Epidermal melanocyte (primary cell): Measurements from ENCODE around the gene TVP23B.
"Not testable (repeated sequence)": the region's sequence is repeated elsewhere in the genome, so short reads cannot be mapped to it uniquely, and the experiment has no call there.

Source experiments
- DNase-seq: peaks from one replicate; pipeline ENCODE4 v3.0.0; 2011; ENCODE audit warnings: low spot score; ENCODE audit not compliant: insufficient read length

Gene TVP23B

DNA sequence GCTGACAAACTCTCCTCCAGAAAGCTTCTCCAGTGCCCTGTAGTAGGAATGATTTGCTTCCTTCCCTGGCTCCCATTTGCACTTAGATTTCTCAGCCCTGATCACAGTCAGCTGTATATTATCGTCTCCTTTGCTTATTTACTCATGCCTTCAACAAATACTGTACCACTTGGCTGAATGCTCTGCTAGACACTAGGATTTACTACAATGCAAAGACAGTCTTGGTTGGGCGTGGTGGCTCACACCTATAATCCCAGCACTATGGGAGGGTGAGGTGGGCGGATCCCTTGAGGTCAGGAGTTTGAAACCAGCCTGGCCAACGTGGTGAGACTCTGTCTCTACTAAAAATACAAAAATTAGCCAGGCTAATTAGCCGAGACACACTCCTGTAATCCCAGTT, 5.9 kb downstream of the TVP23B start:
- not testable (repeated sequence) for DNase-seq

GRCh38 chr17:18791402-18791801, 10.4 kb downstream of the TVP23B start:
- not testable (repeated sequence) for DNase-seq

GRCh38 chr17:18794841-18795240, 13.9 kb downstream of the TVP23B start:
- not testable (repeated sequence) for DNase-seq

DNA sequence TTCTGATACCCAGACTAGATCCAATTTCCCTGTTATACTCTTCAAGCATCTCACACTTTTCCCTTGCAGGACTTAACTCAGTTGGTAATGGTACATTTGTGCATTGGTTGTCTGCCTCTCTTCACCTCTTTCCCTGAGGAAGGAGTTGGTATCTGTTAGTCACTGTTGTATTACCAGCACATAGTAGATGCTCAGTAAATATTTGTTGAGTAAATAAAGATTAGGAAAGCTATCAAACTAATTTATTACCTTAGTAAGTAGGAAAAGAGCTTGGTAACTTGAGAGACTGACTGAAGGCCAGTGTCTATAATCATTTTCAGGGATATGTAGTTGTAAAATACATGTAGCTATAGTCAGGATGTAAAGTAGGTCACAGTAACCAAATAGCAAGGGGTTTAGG, 15.9 kb downstream of the TVP23B start:
- not testable (repeated sequence) for DNase-seq

DNA sequence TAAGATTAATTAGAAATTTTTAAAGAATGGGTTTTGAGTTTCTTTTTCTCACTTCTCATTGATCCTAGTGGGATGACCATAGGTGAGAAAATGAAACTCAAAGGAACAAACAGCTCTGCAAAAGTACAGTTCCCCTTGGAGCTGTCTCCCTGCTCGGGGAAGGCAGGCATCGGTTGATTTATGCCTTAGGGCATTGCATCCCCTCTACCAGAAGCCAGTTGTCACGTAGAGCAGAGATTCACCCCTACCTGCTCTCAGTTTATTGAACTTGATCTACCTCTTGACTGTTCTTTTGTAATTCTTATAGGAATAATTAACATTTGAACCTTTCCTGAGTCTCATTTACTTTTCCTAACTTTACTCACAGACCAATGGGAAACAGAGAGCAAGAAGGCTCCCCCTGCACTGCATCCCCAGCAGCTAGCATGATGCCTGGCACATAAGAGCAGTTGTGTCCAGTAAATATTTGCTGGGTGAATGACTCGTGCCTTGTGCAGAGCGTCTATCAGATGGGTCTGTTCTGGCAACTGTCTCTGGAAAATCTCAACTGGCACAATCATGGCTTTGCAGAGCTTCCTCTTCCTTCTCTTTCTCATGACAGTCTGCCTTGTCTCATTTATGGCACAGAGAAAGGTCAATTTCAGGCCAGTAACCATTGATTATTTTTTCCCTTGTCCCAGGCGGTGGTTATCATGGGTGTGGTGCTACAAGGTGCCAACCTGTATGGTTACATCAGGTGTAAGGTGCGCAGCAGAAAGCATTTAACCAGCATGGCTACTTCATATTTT, 22.7 kb downstream of the TVP23B start:
- DNase-seq = not testable (repeated sequence)

- not testable (repeated sequence) for DNase-seq
Measured at GRCh38 chr17:18815924-18816323, 34.9 kb downstream of the TVP23B start.

- DNase-seq = not testable (repeated sequence)
Measured at GRCh38 chr17:18816489-18817371, 35.7 kb downstream of the TVP23B start.

DNA sequence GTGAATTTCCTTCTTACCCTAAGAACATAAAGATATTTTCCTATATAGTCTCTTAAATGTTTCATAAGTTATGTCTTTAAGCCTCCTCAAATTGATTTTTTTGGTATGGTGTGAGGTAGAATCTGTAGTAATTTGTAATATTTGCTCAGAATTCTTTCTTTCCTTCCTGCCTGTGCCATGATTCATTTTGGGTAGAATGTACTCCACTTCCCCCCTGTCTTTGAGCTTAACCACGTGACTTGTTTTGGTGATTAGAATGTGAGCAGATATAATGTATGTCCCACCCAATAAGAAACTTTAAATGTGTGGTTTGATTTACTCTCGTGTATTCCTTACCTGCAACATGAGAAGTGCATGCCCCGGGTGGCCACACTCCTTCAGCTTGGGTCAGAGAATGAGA, 40.4 kb downstream of the TVP23B start:
- DNase-seq = not testable (repeated sequence)

DNA sequence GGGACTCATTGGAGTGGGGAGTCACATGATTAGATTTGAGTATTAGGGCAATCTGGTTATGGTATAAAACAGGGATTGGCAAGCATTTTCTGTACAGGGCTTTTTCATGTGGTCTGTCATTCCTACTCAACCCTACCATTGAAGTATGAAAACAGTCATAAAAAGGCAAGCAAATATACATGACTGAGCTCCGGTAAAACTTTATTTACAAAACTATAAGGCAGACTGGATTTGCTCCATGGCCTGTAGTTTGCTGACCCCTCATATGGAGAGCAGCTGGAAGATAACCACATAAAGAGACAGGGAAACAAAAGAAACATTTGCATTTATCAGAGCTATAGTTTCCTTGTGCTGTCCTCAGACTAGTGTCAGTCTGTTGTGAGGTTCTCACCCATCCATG, 46.6 kb downstream of the TVP23B start:
- DNase-seq = not testable (repeated sequence)

DNA sequence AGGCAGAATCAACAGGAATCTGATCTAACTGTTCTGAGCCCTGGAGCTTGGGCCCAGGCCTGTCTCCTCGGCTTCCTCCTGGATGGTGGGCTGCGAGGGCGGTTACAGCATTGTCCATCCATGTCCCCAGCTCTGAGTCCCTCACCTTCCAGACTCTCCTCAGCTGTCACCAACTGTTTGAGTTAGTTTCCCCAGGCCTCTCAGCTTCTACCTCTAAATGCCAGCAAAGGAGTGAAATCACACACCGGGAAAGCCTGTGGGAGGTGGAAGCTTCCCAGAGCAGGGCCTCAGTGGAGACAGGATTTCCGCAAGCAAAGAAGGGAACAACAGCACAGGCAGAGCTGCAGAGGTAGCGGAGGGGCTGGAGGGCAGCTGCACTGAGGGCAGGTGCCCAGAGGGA, 67.5 kb downstream of the TVP23B start:
- DNase-seq = no peak

DNA sequence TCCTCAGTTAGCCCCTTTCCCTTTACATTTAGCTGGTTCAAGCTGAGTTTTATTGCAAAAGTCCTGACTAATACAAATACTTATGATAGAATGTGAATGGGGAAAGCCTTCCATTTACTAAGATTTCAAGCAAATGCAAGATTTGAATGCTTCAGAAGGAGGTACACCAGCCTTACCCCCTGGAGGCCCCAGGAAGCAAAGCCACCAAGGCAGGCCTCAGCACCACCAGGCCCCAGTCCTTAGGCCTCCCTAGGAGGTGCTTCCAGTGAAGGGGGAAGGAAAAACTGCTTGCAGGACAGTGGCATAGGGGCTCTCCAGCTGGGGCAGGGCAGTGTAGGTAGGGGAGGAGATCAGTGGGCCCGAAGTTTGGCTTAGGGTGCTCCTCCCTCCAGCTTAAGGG, 69.7 kb downstream of the TVP23B start:
- DNase-seq = no peak

GRCh38 chr17:18851201-18851600, 70.2 kb downstream of the TVP23B start:
- no peak for DNase-seq

DNA sequence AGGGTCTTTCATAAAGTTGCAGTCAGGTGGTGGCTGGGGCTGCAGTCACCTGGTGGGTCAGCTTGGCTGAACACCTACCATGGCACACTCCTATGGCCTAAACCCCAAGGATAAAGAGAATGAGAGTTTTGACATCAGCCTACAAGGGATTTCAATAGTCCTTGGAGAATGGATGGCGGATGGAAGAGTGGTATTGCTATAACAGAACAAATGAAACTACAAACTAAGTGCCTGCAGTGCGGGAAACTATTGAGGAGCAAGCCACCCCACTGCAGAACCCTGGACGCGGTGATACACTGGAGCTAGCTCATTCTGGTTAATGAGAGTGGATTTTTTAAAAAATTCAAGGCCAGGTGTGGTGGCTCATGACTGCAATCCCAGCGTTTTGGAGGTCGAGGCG, 74.0 kb downstream of the TVP23B start:
- DNase-seq = no peak

GRCh38 chr17:18855831-18856569, 75.0 kb downstream of the TVP23B start:
- DNase-seq = peak; percentile 71
